CD4-positive, alpha-beta T cell treated with Interleukin-15 for 4 hours (primary cell): ENCODE measurements around the gene TSHZ2.

Source experiments
- DNase-seq: peaks from one replicate; pipeline ENCODE4 v3.0.0-alpha.2; 2020; ENCODE audit warnings: low spot score

The TSHZ2 gene

DNA sequence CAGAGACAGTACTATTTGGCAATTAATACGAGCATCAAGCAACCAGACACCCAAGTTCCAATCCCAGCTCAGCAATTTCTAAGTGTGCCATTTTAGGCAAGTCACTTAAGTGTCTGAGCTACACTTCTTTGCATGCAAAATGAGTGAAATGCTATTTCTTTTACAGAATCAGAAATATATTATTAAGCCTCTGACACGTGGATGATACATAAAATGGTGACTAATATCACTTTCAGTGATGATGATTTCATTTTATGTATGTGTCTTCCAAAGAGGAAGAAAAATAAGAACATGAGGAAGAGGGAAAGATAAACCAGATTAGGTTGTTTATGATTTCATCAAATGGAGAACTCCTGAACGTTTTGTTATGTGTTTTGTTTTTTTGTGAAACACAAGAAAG, 158.6 kb downstream of the TSHZ2 start:
- DNase-seq: no peak

DNA sequence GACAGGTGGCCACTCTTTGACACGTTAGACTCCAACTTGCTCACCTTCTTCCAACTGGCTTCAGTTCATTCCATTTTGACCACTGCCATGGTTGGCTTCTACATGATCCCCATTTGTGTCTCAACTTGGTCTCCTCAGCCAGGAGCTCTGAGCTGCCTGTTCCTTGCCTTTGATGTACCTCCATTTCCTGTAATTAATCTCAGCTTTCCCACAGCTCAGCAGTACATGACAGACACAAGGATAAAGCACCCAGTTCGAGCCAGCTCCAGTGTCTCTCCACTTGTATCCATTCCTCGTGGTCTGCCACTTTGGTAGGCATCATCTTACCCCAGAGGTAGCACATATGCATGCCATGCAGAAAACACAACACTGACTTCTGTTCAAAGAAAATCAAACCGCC, 161.0 kb downstream of the TSHZ2 start:
- no peak for DNase-seq

DNA sequence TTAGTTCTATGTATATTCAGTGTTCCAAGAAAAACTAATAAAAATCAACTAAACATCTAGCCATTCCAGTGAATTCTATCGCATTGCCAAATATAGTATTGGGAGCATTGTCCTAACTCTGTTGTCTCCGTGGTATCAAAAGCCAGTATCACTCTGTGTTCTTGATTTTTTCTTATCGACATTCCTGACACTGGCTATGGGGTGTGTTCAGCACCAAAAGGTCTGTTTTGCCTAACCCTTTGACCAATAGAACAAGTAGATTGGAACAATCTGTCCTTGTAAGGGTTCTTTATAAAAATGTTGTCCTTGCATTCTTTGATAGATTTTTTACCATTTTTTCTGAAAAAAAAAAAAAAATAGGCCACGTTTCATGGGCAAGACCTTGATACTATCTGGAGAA, 161.5 kb downstream of the TSHZ2 start:
- no peak for DNase-seq

DNA sequence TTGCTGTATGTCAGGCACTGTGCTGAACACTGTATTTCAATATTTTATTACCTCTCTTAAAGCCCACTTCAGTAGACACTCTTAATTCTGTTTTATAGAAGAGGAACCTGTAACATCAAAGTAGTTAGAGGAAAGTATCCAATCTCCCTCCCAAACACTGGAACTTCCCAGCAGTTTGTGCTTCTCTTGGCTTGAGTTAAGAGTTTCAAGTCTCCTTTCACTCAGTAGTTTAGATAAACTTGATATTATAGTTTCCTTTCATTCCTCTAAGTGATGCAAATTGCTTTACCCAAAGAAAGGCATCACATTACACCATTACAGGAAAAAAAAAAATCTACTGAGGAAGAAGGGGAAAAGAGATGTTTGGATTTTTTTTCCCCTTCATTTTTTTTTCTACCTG, 164.3 kb downstream of the TSHZ2 start:
- no peak for DNase-seq

DNA sequence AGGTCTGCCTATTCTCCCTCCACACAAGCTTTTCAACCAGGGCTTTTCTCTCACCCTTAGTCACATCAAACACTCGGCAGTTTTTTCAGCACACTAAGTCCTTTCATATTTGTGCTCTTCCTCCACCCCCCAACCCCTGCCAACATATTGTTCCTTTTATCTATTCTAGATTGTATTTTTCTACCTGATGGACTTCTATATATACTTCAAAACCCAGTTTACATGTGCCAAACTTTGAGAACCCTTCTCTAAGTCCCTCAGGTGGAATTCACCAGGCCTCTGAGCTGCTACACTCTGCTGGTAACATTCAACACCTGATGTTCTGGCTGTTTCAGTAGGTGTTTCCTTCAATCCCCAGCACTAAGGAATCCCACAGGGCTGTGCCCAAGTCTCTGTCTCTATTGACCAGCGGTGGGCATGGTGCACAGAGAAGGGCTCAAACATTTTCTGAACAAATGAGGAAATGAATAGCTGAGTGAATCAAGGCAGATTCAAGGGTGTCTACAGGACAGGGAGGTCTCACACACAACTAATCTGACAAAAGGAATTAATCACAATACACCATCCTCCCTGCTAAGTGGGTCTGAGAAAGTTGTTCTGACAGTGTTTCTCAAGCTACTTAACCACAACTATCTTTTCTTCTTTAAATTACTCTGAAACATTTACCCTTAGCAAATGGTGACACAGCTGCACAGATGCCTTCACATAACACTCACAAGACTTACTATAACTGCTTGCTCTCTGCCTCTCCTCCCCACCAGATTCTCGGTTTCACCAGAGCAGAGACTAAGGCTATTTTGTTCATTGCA, 166.5 kb downstream of the TSHZ2 start:
- DNase-seq: no peak

DNA sequence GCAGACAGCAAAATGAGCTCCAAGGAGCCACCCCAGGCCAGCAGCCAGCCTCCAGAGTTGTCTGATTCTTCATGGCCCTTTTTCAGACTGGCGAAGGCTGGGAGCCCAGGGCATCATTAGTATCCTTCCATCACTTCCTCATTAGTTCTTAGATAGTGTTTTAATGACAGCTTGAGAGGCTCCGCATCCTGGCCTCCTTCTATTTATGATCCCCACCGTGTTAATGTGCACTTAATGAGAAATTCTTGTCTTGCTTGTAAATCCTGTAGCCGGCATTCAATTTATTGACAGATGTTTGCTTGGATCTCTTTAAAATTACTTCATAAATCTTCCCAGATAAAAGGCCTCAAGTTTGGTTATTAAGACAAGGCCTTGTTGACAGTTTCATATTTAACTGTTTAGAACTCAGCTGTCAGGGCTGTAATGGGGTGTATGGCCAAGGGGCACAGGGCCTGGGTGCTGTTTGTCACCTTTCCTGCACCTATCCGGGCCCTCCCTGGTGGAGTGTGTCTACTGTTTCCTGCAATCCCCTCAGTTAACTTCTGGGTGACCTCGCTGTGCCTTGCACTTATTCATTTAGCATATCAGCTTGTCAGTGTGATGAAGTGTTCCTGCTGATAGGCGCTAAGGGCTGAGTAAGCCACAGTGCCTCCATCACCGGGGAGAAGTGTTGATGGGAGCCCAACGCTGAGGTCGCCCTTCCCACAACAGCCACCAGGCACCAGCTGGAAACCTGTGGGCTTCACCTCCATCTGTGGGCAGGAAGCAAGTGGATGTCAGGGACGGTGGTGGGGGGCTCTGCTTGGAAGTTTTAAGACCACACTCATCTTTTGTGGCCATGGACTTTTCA, 169.3 kb downstream of the TSHZ2 start:
- DNase-seq: no peak

DNA sequence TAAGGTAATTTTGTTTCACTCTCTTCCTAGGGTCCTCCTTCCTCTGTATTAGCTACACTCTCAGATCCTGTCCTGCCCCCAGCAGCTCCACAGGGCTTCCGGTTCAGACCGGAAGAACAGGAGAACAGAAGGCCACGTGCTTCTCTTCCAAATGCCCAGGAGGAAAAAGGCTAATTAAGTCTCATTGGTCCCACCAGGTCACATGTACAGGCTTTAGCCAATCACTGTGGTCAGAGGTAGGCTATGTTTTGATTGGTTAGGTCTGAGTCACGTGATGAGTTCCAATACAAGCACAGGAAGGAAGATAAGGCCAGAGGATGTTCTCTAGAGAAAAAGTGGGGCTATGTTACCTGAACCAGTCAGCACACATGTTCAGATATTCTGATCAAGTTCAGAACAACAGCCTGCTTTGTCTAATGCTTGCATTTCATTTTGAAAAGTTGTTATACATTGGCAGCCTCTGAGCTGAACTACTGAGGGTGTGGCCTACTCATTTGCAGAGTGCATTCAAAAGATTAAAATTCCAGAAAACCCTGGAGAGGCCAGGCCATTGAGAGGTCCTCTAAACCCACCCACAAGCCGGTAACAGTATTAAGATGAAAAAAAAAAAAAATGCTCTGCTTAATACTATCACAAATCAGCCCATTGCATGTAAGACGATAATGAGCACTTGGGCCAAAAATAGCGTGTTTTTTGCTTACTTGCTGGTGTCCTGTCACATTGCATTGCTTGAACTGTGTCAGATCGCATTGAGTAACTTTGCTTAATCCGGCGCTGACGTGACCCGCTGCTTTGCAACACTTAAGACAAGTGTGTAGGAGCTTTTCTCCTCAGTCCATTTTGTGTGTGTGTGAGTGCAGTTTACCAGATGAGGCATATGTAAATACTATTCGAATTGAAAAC, 170.3 kb downstream of the TSHZ2 start:
- no peak for DNase-seq

DNA sequence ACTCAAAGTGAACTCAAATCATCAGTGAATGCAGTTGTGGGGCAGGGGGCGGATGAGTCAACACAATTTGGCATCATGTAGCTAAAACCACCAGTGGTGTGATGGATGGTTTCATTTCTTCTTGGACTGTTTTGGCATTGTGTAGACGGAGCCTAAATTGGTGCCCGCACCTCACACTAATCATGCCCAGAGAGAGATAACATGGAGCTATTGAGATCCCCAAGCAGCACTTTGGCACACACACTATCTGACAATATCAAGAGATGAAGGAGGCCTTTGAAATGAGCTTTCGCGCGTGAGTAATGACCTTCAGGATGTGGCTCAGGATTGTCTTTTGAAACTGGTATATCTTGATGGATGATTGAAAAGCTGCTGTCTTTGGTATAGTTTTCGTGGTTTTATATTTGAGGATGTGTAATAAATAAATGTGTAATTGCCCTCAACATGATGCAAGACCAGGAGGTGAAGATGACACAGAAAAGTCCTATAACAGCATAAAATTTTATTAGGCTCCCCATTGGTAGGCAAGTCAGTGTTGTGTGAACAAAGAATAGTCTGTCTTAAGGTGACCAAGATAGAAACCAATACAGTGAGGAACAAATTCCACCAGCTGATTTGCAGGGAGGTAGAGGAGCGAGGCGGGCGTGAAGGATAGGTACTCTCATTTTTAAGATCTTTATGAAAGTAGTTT, 174.2 kb downstream of the TSHZ2 start:
- DNase-seq: no peak

DNA sequence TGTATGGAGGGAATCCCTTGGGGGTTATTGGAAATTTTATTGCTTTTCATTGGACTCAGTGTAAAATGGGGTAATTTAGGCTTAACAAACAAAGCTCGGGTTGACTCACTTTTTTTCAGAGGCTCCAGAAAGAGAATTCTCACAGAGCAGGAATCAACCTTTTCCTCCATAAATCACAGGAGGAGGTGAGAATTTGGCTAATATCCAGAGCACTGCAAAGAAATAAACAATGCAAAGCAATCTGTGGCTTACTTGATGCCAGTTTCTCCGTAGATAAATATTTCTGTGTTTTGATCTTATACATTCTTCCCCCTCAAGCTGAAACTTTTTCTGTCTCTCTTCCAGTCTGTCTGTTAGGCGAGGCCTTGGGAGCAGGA, 176.6 kb downstream of the TSHZ2 start:
- no peak for DNase-seq

DNA sequence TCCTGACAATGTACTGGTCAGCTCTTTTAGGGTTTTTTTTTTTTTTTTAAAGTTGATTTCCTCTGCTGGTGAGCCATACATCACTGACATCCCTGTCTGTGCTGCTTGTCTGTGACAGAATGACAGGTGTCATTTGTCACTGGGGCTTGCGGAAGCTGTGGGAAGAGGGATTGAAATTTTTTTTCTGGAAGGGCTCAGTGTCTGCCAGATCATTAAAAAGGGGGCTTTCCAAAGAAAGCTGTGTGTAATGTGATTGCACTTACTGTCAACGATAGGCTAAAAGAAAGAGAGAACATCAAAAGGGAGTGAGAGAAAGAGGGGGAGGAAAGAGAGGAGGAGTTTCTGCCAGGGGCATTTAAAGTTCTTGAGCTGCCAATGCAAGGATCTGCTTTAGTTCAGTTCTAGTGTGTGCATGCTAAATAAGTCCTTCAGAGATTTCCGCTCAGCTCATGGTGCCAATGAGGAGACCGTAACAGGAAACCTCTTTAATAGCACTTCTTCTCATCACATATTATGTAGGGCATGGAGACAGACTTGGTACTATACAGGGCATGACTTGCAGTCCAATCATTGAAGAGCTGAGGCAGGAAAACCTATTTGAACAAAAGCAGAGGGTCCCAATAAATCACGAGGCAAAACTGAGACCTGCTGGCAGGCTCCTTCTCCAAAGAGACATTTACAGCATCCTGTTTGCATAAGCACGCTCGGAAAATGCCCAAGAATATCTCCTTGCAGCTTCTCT, 177.2 kb downstream of the TSHZ2 start:
- no peak for DNase-seq

DNA sequence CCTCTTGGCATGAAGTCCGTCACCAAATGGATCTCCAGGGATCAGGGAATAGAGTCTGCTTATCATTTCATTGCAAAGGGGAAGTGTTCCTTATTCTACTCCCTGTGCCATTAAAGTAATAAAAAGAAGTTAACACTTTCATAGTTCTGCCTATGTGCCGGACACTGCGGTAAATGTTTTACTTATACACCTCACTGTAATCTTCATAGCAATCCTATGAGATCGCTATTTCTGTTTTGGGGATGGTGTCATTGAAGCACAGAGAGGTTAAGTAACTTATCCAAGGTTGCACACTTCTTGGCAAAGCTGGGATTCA, 177.7 kb downstream of the TSHZ2 start:
- DNase-seq: no peak

DNA sequence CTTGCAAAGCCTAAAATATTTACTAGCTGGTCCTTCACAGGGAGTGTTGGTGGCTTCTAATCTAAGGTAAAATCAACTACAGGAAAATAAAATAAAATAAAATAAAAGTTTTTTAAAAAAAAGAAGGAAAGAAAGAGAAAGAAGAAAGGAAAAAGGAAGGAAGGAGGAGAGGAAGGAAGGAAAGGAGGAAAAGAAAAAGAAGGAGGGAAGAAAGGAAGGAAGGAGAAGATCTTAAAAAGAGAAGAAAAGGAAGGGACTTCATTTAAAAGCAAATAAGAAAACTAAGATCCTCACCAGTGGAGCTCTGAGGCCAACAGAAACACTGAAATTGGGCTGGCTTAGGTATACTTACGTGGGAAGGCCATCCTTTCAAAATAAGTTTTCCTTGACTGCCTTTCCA, 178.4 kb downstream of the TSHZ2 start:
- no peak for DNase-seq

DNA sequence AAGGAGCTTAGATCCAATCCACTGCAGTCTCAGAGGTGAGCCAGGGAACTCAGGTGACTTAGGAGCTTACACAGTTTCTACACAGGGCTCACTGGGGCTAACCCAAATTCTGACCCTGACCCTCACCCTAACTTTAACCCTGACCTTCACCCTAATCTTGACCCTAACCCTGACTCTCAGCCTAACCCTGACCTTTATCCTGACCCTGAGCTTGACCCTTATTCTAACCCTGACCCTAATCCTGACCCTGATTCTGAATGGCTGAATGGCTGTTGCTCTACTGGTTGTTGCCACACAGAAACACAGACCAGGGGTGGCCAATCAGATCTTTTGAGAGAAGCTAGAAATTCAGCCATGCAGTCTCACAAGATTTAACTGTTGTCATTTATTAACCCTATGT, 180.1 kb downstream of the TSHZ2 start:
- no peak for DNase-seq

DNA sequence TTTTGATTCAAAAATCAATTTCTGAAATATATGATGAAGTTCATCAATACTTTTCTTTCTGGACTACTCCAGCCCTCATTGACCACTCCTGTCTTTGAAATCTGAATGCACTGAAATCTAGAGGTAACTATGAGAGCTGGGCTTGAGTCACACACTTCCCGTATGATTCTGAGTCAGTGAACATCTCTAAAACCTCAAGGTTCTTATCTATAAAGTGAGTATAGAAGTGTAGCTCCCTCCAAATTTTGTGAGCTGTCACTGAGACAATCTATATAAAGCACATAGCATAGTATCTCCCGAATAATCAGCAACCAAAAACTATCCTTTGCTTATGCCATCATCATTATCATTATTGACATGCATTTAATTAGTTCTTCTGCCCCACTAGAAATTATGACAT, 182.4 kb downstream of the TSHZ2 start:
- DNase-seq: no peak

DNA sequence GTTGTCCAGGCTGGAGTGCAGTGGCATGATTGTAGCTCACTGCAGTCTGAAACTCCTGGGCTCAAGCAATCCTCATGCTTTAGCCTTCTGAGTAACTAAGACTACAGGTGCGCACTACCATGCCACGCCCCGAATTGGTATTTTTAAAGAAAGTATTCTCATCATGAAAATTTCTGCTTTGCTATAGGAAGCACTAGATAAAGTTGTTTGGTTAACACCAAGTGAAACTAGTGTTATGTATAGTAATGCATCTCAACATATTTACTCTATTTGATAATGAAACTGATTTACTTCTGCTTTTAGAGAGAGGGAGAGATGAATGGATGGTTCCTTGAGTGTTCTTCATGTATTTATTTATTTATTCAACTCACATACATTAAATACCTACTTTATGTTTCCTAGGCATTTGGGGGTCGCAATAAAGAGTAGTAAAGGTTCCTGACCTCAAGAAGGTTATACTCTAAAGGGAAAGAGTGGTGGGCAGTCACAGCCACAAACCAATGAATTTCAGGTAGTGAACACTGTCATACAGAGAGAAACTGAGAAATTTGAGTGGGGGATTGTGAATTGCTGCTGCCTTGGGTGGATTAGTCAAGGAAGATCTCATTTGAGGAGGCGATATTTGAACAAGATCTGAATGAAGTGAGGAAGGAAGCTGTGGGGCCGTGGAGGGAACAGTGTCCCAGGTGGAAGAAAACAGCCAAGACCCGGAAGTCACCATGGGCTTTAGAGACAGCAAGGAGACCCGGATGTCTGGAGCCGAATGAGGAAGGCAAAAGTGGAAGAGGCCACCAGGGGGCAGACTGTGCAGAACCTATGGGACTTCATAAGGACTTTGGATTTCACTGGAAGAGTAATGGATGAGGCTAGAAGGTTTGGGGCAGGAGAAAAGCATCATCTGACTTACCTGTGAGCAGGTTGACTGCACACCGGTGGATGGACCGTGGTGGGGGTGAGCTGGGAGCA, 185.6 kb downstream of the TSHZ2 start:
- peak; percentile 16 for DNase-seq

DNA sequence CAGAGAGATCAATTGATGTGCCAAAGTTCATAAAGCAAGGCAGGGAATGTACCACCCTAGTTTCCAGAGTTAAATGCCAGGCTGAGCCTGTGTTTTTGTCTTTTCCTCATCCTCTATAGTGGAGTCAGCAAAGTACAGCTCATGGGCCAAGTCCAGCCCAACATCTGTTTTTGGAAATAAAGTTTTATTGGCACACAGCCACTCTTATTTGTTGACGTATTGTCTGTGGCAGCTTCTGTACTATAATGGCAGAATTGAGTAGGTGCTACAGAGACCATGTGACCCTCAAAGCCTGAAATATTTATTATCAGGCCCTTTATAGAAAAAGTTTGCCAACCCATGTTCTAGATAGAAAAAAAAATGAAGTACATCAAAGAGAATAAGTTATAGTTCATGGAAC, 187.0 kb downstream of the TSHZ2 start:
- DNase-seq: no peak

DNA sequence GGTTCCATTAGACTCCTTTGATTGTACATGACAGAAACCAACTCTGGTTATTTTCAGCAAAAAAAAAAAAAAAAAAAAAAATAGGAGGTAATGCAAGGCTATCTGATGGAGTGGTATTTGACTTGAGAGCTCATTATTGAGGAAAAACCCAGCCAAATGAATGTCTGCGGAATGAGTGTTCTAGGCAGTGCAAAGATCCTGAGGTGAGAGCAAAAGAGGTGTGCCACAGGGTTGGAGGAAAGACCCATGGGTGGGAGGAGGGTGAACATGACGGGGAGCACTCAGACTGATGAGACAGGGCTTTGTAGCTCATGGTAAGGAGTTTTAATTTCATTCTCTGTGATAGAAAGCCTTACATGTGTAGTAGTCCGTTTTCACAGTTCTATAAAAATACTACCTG, 188.9 kb downstream of the TSHZ2 start:
- DNase-seq: no peak

DNA sequence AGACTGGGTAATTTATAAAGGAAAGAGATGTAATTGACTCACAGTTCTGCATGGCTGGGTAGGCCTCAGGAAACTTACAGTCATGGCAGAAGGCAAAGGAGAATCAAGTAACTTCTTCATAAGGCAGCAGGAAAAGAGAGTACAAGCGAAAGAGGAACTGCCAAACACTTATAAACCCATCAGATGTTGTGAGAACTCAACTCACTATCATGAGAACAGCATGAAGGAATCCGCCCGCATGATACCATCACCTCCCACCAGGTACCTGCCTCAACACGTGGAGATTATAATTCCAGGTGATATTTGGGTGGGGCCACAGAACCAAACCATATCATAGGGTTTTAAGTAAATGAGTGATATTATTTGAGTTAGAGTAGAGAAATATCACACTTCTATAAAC, 189.3 kb downstream of the TSHZ2 start:
- DNase-seq: no peak

DNA sequence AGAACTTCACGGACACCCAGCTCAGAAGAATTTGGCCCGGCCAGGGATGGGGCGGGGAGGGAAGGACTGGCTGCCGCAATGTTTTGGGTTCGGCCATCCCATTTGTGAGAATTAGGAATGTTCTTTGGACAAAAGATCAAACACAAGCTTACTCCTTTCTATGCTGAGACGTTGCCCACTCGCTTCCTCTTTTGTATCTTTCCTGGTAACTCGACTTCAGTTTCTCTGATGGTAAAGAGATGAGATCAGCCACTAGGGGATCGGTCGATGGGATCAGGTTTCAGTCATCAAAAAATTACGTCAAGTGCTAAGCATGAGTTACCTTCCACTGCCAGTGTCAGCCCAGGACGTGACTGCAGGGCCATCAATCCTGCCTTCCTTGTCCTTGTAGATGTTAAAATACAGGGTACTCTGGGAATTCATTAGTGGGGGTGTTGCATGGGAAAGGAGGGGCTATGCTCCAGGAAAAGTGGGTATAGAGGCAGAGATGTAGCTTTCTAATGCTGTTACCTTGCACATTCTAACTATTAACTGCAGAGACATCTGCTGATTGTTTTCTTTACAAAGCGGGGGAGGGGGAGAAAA, 190.2 kb downstream of the TSHZ2 start:
- no peak for DNase-seq

DNA sequence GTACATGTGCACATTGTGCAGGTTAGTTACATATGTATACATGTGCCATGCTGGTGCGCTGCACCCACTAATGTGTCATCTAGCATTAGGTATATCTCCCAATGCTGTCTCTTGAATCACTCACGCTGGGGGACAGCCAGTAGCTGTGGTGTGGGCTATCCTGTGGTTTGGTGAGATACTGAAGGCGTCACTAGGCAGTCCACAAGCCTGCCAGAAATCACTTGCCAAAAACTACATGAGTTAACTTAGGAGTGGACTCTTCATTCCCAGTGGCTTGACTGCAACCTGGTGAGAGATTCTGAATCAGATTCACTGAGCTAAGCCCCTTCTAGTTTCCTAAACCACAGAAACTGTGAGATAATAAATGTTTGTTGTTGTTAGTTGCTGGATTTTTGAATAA, 191.3 kb downstream of the TSHZ2 start:
- no peak for DNase-seq
